Measurements from ENCODE around the gene TRERF1.
A peak's percentile ranks its signal among the peaks of the same experiment; 100 is the strongest.

Gene TRERF1

DNA sequence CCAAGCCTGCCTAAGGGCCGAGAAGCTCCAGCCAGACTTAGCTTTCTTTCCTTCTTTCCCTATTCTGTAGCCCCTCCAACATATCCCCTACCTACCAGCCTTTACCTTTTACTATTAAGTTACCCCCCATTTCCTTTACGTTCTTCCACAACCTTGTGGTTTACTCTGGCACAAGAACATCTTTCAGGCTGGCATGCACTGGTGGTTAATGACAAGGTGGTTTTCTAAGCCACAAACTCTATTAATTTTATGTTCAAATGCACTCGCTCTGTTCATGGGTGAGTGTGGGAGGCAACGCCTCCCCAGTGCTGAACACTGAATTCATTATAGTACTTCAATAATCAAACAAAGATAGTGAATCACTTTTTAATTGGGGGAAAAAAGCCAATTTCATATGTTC, 64.4 kb downstream of the TRERF1 start:
- no peak for TF ChIP-seq GATA1 (IDR thresholded peaks at IDR 0.05; ENCODE audit: low read depth, low read length)
- TF ChIP-seq POLR2A (IDR thresholded peaks at IDR 0.05; ENCODE audit: low read length) = no peak
- no peak for DNase-seq

DNA sequence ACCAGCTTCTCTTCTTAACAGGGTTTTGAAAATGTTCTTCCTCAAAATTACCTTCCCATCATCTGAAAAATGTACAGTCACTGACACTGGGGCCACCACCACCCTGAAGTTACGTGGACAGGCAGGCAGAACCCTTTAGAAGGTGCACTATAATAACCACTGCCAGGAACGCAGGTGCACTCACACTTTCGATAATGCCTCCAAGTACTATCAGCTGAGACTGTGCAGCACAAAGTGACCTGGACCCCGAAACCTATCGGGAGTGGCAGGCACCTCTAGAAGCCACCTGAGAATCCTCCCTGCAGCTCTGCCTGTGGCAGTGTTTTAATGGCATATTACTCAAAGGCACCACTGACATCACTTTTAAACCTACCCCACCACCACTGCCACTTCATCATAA, 66.4 kb downstream of the TRERF1 start:
- no peak for DNase-seq
- TF ChIP-seq GATA1 (IDR thresholded peaks at IDR 0.05; ENCODE audit: low read depth, low read length) (no peak), POLR2A (IDR thresholded peaks at IDR 0.05; ENCODE audit: low read length) (no peak)

DNA sequence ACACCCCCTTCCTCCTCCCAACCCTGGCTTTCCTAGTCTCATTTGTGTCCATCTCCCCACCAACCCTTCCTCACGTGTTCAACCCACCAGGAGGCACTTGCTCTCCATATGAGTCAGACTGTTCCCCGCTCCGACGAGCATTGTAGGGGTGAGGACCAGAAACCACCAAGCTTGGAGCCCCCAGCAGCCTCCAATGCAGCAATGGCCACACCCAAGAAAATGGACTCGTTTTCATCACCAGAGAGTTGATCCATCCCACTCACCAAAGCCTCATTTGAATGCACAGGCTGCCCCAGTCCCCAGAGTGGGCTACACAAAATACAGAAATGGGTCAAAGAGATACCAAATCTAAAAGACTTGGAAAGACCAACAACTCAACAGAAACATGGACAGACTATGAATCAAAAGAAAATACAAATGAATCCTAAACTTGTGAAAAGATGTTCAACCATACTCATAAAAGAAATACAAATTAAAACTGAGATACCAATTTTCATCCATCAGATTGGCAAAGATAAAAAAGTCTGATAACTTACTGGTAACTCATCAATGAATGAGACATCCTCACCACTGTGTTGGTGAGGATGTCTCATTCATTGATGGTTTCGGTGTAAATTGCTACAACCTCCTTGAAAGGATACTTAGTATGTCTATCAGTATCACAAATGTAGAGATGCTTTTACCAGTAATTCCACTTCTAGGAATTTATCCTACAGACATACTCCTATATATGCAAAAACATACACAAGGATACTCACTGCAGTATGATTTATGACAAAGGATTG, 68.1 kb downstream of the TRERF1 start:
- DNase-seq = no peak
- no peak for TF ChIP-seq POLR2A (IDR thresholded peaks at IDR 0.05; ENCODE audit: low read length)
- TF ChIP-seq GATA1 (IDR thresholded peaks at IDR 0.05; ENCODE audit: low read depth, low read length) = no peak

DNA sequence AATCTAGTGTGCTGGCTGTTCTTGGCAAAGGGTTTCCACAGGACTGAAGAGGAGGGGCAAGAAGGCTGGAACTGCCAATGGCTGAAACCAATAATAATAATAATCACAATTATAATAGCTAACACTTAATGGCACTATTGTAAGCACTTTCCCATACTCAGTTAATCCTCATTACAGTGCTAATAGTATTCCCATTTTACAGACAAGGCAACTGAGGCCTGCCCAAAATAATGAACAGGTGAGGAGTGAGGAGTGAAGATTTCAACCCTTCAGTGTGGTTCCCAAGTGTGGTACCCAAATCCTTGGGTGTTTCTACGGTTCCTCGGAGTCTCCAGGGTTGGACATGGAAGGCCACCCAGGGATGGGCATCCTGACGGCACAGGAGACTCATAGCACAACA, 69.9 kb downstream of the TRERF1 start:
- TF ChIP-seq POLR2A (IDR thresholded peaks at IDR 0.05; ENCODE audit: low read length) = no peak
- TF ChIP-seq GATA1 (IDR thresholded peaks at IDR 0.05; ENCODE audit: low read depth, low read length) = no peak
- no peak for DNase-seq

DNA sequence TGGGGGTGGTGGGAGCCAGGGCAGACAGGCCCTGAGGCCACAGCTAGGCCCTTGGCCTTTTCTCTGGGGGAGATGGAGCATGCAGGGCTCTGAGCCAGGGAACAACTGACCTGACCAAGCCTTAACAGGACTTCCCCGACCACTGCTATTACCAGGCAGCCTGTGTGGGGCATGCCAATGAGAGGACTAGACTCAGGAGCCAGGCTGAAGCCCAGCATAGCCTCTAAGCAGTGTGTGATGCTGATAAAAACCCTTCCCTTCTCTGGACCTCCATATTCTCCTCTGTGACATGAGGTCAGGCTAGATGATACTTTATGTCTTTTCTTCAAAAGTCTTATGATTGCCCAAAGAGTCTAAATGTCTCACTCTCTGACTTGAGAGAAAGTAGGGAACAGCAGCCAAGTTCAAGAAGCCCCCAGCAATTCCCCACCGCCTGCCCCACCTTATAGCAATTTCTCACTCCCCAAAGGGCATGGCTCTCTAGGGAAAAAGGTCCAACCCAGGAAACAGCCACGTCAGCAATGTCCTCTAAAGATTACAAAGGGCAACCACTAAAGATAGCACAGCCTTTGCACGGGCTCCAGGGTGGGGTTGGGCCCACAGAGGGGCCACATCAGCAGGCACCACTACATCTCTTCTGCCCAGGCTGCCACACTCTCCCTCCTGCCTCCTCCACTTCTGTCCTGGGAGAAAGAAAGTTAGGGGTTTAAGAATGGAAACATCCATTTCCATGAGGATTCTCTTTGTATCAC, 71.3 kb downstream of the TRERF1 start:
- DNase-seq = peak; percentile 54 to 66
- TF ChIP-seq GATA1 (IDR thresholded peaks at IDR 0.05; ENCODE audit: low read depth, low read length) (no peak), POLR2A (IDR thresholded peaks at IDR 0.05; ENCODE audit: low read length) (no peak)

DNA sequence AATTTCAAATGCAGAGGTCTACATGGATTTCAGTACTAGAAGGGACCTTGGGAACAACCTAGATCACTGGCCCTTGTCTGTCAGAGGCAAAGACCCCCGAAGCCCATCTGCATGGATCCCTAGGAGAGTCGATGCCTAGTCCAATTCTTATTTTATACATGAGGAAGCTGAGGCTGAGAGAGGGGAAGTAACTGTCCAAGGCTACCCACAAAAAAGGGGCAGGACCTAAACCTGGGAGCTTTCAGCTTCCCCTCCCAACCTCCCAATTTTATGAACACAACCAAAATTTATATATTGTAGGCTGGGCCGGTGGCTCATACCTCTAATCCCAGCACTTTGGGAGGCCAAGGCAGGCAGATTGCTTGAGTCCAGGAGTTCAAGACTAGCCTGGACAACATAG, 73.2 kb downstream of the TRERF1 start:
- no peak for DNase-seq
- TF ChIP-seq GATA1 (IDR thresholded peaks at IDR 0.05; ENCODE audit: low read depth, low read length) (no peak), POLR2A (IDR thresholded peaks at IDR 0.05; ENCODE audit: low read length) (no peak)

DNA sequence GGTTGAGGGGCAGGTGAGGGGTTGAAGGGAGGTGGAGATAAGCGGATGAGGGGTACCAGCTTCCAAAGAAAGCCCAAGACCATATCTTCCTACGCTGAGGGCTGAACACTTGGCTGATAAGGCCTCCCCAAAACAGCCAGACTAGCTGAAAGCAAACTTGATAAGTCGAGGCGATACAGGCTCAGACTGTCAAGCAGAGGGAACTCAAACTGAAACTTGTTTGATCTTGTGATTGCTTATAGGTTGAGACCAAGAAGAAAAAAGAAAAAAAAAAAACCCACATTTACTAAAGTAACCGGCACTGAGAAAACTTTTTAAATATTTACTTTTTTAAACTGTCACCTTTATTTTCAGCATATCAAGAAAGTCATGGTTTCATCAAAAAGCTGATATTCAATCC, 73.6 kb downstream of the TRERF1 start:
- peak; percentile 35 to 65 for DNase-seq
- TF ChIP-seq POLR2A (IDR thresholded peaks at IDR 0.05; ENCODE audit: low read length) (no peak), GATA1 (IDR thresholded peaks at IDR 0.05; ENCODE audit: low read depth, low read length) (no peak)

DNA sequence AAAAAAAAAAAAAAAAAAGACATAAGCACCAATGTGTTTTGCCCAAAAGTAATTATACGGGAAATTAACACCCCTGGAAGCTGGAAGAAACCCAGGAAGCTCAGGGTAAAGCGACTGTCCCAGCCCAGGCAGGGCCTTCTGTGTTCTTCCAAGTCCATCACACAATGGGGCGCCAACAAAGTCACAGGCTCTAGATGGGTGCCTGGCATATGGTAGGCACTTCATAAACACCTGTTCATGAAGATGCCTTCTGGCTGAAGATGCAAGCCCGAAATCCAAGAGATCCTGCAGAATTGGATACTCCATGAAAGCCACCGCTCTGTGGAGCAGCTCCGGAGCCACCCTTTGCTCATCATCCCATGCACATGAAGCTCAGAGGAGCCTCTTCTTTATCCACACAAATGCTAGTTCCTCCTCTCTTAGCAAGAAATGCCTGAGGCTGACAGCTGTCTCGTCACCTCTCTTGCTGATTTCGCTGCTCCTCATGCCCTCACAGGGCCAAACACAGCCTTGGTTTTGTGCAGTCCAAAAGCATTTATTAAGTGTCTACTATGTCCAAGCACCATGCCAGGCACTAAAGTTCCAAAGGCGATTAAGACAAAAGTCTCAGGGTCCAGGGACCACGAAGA, 76.6 kb downstream of the TRERF1 start:
- no peak for DNase-seq
- TF ChIP-seq POLR2A (IDR thresholded peaks at IDR 0.05; ENCODE audit: low read length) (no peak), GATA1 (IDR thresholded peaks at IDR 0.05; ENCODE audit: low read depth, low read length) (no peak)

DNA sequence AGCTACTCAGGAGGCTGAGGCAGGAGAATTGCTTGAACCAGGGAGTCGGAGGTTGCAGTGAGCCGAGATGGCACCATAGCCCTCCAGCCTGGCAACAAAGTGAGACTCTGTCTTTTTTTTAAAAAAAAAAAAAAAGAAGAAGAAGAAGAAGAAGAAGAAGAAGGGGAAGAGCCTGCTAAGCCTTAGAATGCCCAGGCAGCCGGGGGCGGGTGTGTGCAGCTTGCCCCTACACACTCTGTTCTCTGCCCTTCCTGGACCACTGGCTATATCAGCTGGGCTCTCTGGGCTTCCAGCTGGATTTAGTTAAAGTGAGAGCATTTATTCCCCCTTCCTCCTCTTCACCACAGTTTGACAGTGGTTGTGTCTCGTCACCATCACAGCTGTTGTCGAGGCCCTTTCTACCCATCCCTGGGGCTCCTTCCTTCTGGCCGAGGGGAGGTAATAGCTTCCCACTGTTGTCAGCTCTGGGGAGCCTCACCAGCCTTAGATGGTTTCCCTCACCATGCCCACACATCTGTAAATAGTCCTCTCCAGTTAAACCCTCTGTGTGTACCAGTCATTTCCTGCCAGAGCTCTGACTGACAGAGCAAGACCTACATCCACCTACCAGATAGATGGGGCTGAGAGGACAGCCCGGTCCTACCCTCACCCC, 77.6 kb downstream of the TRERF1 start:
- DNase-seq = no peak
- no peak for TF ChIP-seq POLR2A (IDR thresholded peaks at IDR 0.05; ENCODE audit: low read length)

DNA sequence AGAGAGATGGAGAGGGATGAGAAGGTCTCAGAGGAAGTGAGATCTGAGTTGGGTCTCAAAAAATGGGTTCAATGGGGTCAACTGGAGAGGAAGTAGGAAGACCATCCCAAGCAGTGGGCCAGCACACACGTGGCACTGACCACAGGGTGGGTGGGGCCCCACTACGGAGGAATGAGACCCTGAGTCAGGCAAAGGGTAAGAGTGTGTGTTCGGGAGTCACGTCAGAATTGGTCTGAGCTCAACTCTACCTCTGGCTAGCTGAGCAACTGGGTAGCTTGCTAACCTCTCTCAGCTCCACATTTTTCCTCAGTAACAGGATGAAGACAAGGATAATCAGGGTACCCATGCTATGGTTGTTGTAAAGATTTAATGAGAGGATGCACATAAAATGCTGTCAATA, 79.0 kb downstream of the TRERF1 start:
- TF ChIP-seq GATA1 (IDR thresholded peaks at IDR 0.05; ENCODE audit: low read depth, low read length) (no peak), POLR2A (IDR thresholded peaks at IDR 0.05; ENCODE audit: low read length) (no peak)
- DNase-seq = no peak

DNA sequence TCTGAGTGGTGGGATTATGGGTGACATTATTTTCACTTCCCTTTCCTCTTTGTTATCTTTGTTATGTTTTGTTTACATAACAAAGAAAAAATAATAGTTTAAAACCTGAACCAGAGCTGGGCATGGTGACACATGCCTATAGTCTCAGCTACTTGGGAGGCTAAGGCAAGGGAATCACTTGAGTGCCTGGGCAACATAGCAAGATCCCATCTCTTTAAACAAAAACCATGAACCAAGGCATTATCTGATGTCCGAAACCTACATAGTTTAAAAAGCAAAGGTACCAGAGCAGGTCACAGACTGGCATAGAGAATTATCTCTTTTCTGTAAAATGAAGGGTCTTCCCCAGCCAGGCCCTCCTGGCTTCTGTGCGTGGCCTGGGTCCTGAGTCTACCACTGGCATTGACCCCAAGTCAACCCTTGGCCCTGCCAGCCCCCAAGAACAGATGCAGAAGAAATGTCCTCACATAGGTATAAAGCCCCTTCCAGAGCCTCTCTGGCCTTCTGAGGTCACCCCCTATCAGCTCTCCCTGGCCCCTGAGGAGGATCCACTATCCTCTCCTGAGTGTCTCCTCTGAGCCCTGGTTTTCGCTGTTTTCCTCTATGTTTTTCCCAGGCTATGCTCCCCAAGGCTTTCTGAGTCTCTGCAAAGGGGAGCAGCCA, 81.3 kb downstream of the TRERF1 start:
- DNase-seq = no peak
- TF ChIP-seq GATA1 (IDR thresholded peaks at IDR 0.05; ENCODE audit: low read depth, low read length) = no peak
- no peak for TF ChIP-seq POLR2A (IDR thresholded peaks at IDR 0.05; ENCODE audit: low read length)

DNA sequence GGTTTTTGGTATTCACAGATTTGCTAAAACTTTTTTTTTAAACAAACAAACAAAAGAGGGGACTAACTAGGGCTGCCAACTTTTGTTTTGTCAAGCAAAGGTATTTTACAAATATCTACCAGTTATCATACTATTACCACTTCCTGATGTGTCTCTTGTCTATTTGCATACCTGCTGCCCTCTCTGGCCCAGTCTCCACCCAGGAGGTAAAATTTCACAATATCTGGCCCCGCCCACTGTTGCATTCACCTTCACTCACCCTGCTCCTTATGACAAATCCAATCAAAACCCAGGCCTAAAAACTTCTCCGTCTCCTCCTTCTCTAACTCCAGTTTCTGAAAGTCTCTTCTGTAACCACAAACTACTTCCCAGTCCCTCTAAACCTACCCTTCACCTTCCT, 82.2 kb downstream of the TRERF1 start:
- TF ChIP-seq GATA1 (IDR thresholded peaks at IDR 0.05; ENCODE audit: low read depth, low read length) (no peak), POLR2A (IDR thresholded peaks at IDR 0.05; ENCODE audit: low read length) (no peak)
- no peak for DNase-seq

DNA sequence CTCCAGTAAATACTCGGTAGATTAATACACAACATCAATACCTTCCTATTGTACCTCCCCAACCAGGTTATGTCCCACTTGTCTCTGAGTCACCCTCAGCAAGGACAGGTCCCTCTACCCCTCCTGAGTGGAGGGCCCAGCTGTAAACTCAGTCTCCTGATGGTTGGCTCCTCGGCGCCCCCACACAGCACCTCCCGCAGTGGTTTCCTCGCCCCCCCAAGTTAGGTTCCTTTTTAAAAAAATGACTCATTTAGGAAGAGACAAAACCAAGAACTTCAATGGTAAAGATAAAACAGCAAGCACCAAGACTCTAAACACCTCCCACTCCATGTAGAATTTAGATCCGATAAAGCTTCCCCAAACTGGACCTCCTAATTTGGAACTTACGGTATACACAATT, 83.5 kb downstream of the TRERF1 start:
- no peak for DNase-seq
- TF ChIP-seq GATA1 (IDR thresholded peaks at IDR 0.05; ENCODE audit: low read depth, low read length) = no peak
- TF ChIP-seq POLR2A (IDR thresholded peaks at IDR 0.05; ENCODE audit: low read length) = no peak
